HEK293 (cell line): ENCODE results near the gene ASXL1.

Experiments
- GLIS2 ChIP-seq: fragments of 450-650 bp; formaldehyde crosslinking; IDR thresholded peaks from 2 replicates; pipeline ENCODE4 v1.5.1; 2016; ENCODE audit warnings: missing biosample characterization, missing genetic modification characterization
- HIC1 ChIP-seq: fragments of 450-650 bp; formaldehyde crosslinking; IDR thresholded peaks from 2 replicates; pipeline ENCODE4 v1.5.1; 2016; ENCODE audit warnings: missing biosample characterization, missing genetic modification characterization
- MZF1 ChIP-seq: fragments of 450-650 bp; formaldehyde crosslinking; IDR thresholded peaks from 2 replicates; pipeline ENCODE4 v1.5.1; 2017; ENCODE audit warnings: missing biosample characterization, missing genetic modification characterization, borderline replicate concordance
- PRDM1 ChIP-seq: fragments of 450-650 bp; formaldehyde crosslinking; IDR thresholded peaks from 2 replicates; pipeline ENCODE4; 2016; ENCODE audit warnings: missing biosample characterization, missing genetic modification characterization
- PRDM6 ChIP-seq: fragments of 450-650 bp; formaldehyde crosslinking; IDR thresholded peaks from 2 replicates; pipeline ENCODE4 v1.5.1; 2017; ENCODE audit warnings: missing biosample characterization, missing genetic modification characterization
- REPIN1 ChIP-seq: fragments of 450-650 bp; formaldehyde crosslinking; IDR thresholded peaks from 2 replicates; pipeline ENCODE4 v1.5.1; 2017; ENCODE audit warnings: missing biosample characterization, missing genetic modification characterization, low read depth
- WT1 ChIP-seq: fragments of 450-650 bp; formaldehyde crosslinking; IDR thresholded peaks from 2 replicates; pipeline ENCODE4 v1.5.1; 2016; ENCODE audit warnings: missing biosample characterization, missing genetic modification characterization
- ZBTB7A ChIP-seq: fragments of 450-650 bp; formaldehyde crosslinking; IDR thresholded peaks from 2 replicates; pipeline ENCODE4 v1.5.1; 2016; ENCODE audit warnings: low read depth, missing biosample characterization, missing genetic modification characterization
- ZBTB8A ChIP-seq: fragments of 450-650 bp; formaldehyde crosslinking; IDR thresholded peaks from 2 replicates; pipeline ENCODE4 v1.5.1; 2016; ENCODE audit warnings: missing biosample characterization, missing genetic modification characterization
- ZEB2 ChIP-seq: fragments of 450-650 bp; formaldehyde crosslinking; IDR thresholded peaks from 2 replicates; pipeline ENCODE4 v1.5.1; 2016; ENCODE audit warnings: missing biosample characterization, missing genetic modification characterization
- ZFHX2 ChIP-seq: fragments of 450-650 bp; formaldehyde crosslinking; conservative IDR thresholded peaks from 2 replicates; pipeline ENCODE4 v1.5.1; 2016; ENCODE audit warnings: missing biosample characterization, missing genetic modification characterization
- ZNF114 ChIP-seq: fragments of 450-650 bp; formaldehyde crosslinking; IDR thresholded peaks from 2 replicates; pipeline ENCODE4 v1.5.0; 2017; ENCODE audit warnings: missing biosample characterization, missing genetic modification characterization
- ZNF157 ChIP-seq: fragments of 450-650 bp; formaldehyde crosslinking; IDR thresholded peaks from 2 replicates; pipeline ENCODE4 v1.5.1; 2016; ENCODE audit warnings: missing biosample characterization, missing genetic modification characterization
- ZNF19 ChIP-seq: fragments of 450-650 bp; formaldehyde crosslinking; IDR thresholded peaks from 2 replicates; pipeline ENCODE4; 2016; ENCODE audit warnings: missing biosample characterization, missing genetic modification characterization, low read depth
- ZNF248 ChIP-seq: fragments of 450-650 bp; formaldehyde crosslinking; IDR thresholded peaks from 2 replicates; pipeline ENCODE4 v1.5.1; 2017; ENCODE audit warnings: missing biosample characterization, missing genetic modification characterization
- ZNF311 ChIP-seq: fragments of 450-650 bp; formaldehyde crosslinking; IDR thresholded peaks from 2 replicates; pipeline ENCODE4 v1.5.1; 2017; ENCODE audit warnings: missing biosample characterization, missing genetic modification characterization, borderline replicate concordance
- ZNF335 ChIP-seq: fragments of 450-650 bp; formaldehyde crosslinking; conservative IDR thresholded peaks from 2 replicates; pipeline ENCODE4 v1.5.1; 2016; ENCODE audit warnings: missing biosample characterization, missing genetic modification characterization
- ZNF449 ChIP-seq: fragments of 450-650 bp; formaldehyde crosslinking; IDR thresholded peaks from 2 replicates; pipeline ENCODE4 v1.5.1; 2017; ENCODE audit warnings: missing biosample characterization, mild to moderate bottlenecking, missing genetic modification characterization, moderate library complexity
- ZNF488 ChIP-seq: fragments of 450-650 bp; formaldehyde crosslinking; IDR thresholded peaks from 2 replicates; pipeline ENCODE4 v1.5.1; 2016; ENCODE audit warnings: missing biosample characterization, missing genetic modification characterization
- ZNF518A ChIP-seq: fragments of 450-650 bp; formaldehyde crosslinking; conservative IDR thresholded peaks from 2 replicates; pipeline ENCODE4 v1.5.1; 2016; ENCODE audit warnings: low read depth, missing biosample characterization, missing genetic modification characterization
- ZNF585B ChIP-seq: fragments of 450-650 bp; formaldehyde crosslinking; IDR thresholded peaks from 2 replicates; pipeline ENCODE4 v1.5.1; 2016; ENCODE audit warnings: missing biosample characterization, missing genetic modification characterization
- ZNF701 ChIP-seq: fragments of 450-650 bp; formaldehyde crosslinking; IDR thresholded peaks from 2 replicates; pipeline ENCODE4 v1.5.1; 2016; ENCODE audit warnings: missing biosample characterization, missing genetic modification characterization
- ZNF76 ChIP-seq: fragments of 450-650 bp; formaldehyde crosslinking; IDR thresholded peaks from 2 replicates; pipeline ENCODE4; 2016; ENCODE audit warnings: low read depth, missing biosample characterization, missing genetic modification characterization, borderline replicate concordance
- ZNF830 ChIP-seq: fragments of 450-650 bp; IDR thresholded peaks from 2 replicates; pipeline ENCODE4 v1.5.0; 2018; ENCODE audit warnings: missing biosample characterization, missing genetic modification characterization, low read depth, mild to moderate bottlenecking, moderate library complexity
- ZNF837 ChIP-seq: fragments of 450-650 bp; formaldehyde crosslinking; IDR thresholded peaks from 2 replicates; pipeline ENCODE4 v1.5.1; 2016; ENCODE audit warnings: missing biosample characterization, missing genetic modification characterization
- TF ChIP-seq, protein P1 (sequence below): fragments of 450-650 bp; formaldehyde crosslinking; IDR thresholded peaks from 2 replicates; pipeline ENCODE4 v1.5.1; 2016; ENCODE audit warnings: missing biosample characterization, missing genetic modification characterization

The ASXL1 gene

DNA sequence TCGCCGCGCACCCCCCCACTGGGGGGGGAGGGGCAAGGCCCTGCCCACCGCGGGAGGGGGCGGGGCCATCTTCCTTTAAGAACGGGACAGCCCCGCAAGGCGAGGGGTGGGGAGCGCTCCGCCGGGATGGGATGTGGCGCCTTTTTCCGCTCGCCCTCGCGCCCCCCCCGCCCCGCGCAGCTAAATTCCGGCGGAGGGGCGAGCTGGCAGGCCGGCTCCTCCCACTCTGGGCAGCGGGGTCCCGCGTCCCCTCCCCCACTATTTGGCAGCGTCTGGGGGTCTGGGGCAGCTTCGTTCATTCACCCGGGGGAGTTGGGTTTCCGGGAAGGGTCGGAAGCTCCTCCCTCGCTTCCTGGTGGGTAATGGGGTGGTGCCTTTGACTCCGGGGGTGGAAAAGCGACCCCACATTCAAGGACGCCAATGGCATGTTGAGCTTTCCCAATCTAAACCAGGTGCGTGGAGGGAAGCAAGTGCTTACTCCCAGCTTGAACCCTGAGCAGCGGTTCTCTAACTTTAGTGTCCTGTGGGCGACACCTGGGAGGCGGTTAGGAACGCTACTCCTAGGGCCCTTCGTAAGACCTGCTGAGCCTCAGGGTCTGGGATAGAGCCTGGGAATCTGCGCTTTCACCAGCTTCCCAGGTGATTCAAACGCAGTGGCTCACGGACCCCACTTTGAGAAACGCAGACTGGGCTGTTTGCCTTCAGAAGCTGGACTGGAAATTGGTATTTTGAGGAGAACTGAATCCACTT, 927 bp downstream of the ASXL1 start (continued):
- TF ChIP-seq ZNF488 (tag by site-specific recombination) = no peak
- no peak for TF ChIP-seq ZNF585B (tag by site-specific recombination)
- TF ChIP-seq ZNF830 (tag by site-specific recombination) = no peak
- TF ChIP-seq GLIS2 (tag by site-specific recombination) = peak; percentile 91
- no peak for TF ChIP-seq ZNF114
- TF ChIP-seq ZNF311 (tag by site-specific recombination) = no peak
- peak; percentile 53; the same call in 1 of the 2 replicates for TF ChIP-seq ZBTB8A (tag by site-specific recombination)
- no peak for TF ChIP-seq ZNF157 (tag by site-specific recombination)
- TF ChIP-seq ZNF76 (tag by site-specific recombination) = no peak; the same call in 1 of the 2 replicates
- 0 out of 2 replicates have a peak, but pooled peaks have one; percentile 23 for TF ChIP-seq WT1 (tag by site-specific recombination)
- TF ChIP-seq, protein P1, sequence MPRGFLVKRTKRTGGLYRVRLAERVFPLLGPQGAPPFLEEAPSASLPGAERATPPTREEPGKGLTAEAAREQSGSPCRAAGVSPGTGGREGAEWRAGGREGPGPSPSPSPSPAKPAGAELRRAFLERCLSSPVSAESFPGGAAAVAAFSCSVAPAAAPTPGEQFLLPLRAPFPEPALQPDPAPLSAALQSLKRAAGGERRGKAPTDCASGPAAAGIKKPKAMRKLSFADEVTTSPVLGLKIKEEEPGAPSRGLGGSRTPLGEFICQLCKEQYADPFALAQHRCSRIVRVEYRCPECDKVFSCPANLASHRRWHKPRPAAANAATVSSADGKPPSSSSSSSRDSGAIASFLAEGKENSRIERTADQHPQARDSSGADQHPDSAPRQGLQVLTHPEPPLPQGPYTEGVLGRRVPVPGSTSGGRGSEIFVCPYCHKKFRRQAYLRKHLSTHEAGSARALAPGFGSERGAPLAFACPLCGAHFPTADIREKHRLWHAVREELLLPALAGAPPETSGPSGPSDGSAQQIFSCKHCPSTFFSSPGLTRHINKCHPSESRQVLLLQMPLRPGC (tag by site-specific recombination) = peak; percentile 56
- no peak for TF ChIP-seq ZNF837 (tag by site-specific recombination)
- TF ChIP-seq ZNF701 (tag by site-specific recombination) = no peak
- no peak for TF ChIP-seq REPIN1 (tag by site-specific recombination)
- no peak for TF ChIP-seq ZNF449 (tag by site-specific recombination)
- no peak for TF ChIP-seq PRDM6 (tag by site-specific recombination)
- no peak for TF ChIP-seq PRDM1 (tag by site-specific recombination)
- peak; percentile 86 for TF ChIP-seq ZNF335
- 0 out of 2 replicates have a peak, but pooled peaks have one; percentile 22 for TF ChIP-seq ZBTB7A (tag by site-specific recombination)
- TF ChIP-seq ZEB2 (tag by site-specific recombination) = peak; percentile 53
- TF ChIP-seq ZFHX2 (tag by site-specific recombination) = peak; percentile 80
- TF ChIP-seq ZNF248 (tag by site-specific recombination) = no peak
- TF ChIP-seq ZNF518A = no peak
- no peak for TF ChIP-seq MZF1
- peak; percentile 73 for TF ChIP-seq HIC1 (tag by site-specific recombination)
- no peak for TF ChIP-seq ZNF19 (tag by site-specific recombination)
